ENCODE measurements around the gene LRRC10.

DNA sequence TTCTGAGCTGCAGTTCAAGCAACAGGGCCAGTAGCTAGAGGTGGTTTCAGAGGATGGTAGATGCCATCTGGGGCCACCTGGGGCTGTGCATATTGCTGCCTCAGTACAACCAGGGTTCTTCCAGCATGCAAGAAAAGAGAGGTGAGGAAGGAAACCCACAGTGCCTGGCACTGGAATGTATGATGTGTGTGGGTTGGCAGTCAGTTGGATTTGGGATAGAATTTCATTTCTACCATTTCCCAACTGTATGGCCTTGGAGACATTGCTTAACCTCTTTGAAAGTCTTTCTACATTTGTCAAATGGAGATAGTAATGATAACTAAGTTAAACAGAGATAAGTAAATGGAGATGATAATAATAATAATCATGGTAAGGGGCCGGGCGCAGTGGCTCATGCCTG lies 10.2 kb upstream of the LRRC10 start:
- TF ChIP-seq, protein P1, sequence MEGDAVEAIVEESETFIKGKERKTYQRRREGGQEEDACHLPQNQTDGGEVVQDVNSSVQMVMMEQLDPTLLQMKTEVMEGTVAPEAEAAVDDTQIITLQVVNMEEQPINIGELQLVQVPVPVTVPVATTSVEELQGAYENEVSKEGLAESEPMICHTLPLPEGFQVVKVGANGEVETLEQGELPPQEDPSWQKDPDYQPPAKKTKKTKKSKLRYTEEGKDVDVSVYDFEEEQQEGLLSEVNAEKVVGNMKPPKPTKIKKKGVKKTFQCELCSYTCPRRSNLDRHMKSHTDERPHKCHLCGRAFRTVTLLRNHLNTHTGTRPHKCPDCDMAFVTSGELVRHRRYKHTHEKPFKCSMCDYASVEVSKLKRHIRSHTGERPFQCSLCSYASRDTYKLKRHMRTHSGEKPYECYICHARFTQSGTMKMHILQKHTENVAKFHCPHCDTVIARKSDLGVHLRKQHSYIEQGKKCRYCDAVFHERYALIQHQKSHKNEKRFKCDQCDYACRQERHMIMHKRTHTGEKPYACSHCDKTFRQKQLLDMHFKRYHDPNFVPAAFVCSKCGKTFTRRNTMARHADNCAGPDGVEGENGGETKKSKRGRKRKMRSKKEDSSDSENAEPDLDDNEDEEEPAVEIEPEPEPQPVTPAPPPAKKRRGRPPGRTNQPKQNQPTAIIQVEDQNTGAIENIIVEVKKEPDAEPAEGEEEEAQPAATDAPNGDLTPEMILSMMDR (conservative IDR thresholded peaks at IDR 0.05): no peak
- TF ChIP-seq EZH2 (IDR thresholded peaks at IDR 0.05; ENCODE audit: low read depth): no peak
